Body of pancreas (tissue), 4 donors: ENCODE measurements around the gene KRT82.

Source experiments
- CTCF ChIP-seq, 7 experiments: fragments of 450-650 bp in 4 of 7; fragments of 200-600 bp in 3 of 7; sonication (generic) in 3 of 7; IDR thresholded peaks; one replicate each; pipeline ENCODE4 v1.5.1; 2016 to 2019; ENCODE audit warnings: antibody characterized with exemption in 7 of 7
- POLR2A ChIP-seq, 3 donors: fragments of 450-650 bp; IDR thresholded peaks; one replicate each; pipeline ENCODE4 v1.6.1; 2016; ENCODE audit warnings: antibody characterized with exemption in 3 of 3, mild to moderate bottlenecking in 2 of 3

GRCh38 chr12:52415870-52416750, 10.0 kb upstream of the KRT82 start:
- TF ChIP-seq POLR2A (IDR thresholded peaks at IDR 0.05) (no peak), CTCF (IDR thresholded peaks at IDR 0.05) (no peak)
